Lower lobe of right lung (tissue), 2 donors: ENCODE data around the gene GATA5. TPM values are rescaled to one million over a fixed set of nuclear protein-coding genes. Genes with fewer than 3 reads are reported as not detected.

Experiments
- ATAC-seq, 2 donors: fragments of 200-7000 bp; cut with Tn5 transposase; one replicate each; pipeline ENCODE4 v1.9.1; 2020 to 2022; ENCODE audit warnings: mild to moderate bottlenecking in 2 of 2, moderate library complexity in 2 of 2
- DNase-seq: peaks from one replicate; pipeline ENCODE4 v3.0.0-alpha.2; 2020
- H3K27ac ChIP-seq: fragments of 200-600 bp; one replicate; pipeline ENCODE4 v1.8.0; 2022
- H3K27me3 ChIP-seq: fragments of 200-600 bp; one replicate; pipeline ENCODE4 v1.8.0; 2022; ENCODE audit warnings: low read depth
- H3K36me3 ChIP-seq: fragments of 200-600 bp; one replicate; pipeline ENCODE4 v1.8.0; 2022; ENCODE audit warnings: mild to moderate bottlenecking
- H3K4me1 ChIP-seq: fragments of 200-600 bp; one replicate; pipeline ENCODE4 v1.8.0; 2022
- H3K4me3 ChIP-seq: fragments of 200-600 bp; one replicate; pipeline ENCODE4 v1.8.0; 2022; ENCODE audit warnings: mild to moderate bottlenecking
- H3K9me3 ChIP-seq: fragments of 200-600 bp; one replicate; pipeline ENCODE4 v1.8.0; 2022
- intact Hi-C: fragments of 100-400 bp; cut with DNase I; formaldehyde crosslinking; loops from one replicate; pipeline ENCODE4 v1.11.0; 2022
- total RNA-seq: library from RNA; stranded (reverse); fragmentation: NEBNext Ultra II Directional; extraction: Animal tissue kit (Norgen Biotek cat#: 25700); gene quantifications from one replicate; pipeline ENCODE4 v1.2.1, GENCODE V29; 2021
- TF ChIP-seq, protein P1 (sequence below): fragments of 200-600 bp; IDR thresholded peaks from one replicate; pipeline ENCODE4 v1.8.0; 2022; ENCODE audit warnings: antibody characterized with exemption, mild to moderate bottlenecking
- donor health status: DM: no; HTN: yes; CAD: no; lungs with severe emphysema.

The GATA5 gene
- total RNA-seq, 1 donor from 2014 or later = 1.8 TPM

DNA sequence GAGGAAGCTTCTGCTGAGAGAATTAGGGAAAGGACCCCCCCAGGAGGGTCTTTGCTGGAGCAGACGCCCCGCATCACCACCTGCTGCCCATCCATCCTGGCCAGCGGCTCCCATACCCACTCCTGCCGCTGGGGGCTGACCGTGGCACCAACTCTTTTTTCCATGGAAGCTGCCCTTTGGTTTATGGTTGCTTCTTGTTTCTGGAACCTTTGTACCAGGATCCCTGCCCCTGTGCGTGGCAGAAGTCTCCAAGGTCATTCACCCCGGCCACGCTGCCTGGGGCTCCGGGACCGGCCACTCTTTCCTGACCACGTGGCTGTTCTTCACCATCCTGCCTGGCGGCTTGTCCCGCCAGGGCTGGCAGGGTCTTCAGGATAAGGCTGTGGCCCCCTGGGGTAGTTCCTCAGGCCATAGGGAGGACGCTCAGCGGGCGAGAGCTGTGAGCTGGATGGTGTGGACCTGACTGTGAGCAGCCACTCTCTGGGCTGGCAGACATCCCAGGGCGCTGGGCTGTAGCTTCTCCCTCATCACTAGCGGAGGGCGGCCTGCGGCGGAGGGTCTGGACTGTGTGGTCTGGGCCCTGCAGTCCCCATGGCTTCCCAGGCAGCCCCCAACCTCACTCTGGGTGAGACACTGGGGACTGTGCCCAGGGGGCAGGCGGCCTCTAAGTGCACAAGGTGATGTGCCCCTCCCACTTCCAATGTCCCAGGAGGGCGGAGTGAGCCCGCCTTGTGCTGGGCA lies 25.7 kb downstream of the GATA5 start:
- Histone ChIP-seq H3K9me3 (no peaks in the 10 kb centered on the region), H3K4me1 (no peaks in the 10 kb centered on the region), H3K27me3 (peaks cover 49% of the 10 kb centered on the region), H3K27ac (no peak overlapping the region), H3K36me3 (no peaks in the 10 kb centered on the region), H3K4me3 (no peak overlapping the region)
- intact Hi-C loops = no loop called here
- TF ChIP-seq, protein P1, sequence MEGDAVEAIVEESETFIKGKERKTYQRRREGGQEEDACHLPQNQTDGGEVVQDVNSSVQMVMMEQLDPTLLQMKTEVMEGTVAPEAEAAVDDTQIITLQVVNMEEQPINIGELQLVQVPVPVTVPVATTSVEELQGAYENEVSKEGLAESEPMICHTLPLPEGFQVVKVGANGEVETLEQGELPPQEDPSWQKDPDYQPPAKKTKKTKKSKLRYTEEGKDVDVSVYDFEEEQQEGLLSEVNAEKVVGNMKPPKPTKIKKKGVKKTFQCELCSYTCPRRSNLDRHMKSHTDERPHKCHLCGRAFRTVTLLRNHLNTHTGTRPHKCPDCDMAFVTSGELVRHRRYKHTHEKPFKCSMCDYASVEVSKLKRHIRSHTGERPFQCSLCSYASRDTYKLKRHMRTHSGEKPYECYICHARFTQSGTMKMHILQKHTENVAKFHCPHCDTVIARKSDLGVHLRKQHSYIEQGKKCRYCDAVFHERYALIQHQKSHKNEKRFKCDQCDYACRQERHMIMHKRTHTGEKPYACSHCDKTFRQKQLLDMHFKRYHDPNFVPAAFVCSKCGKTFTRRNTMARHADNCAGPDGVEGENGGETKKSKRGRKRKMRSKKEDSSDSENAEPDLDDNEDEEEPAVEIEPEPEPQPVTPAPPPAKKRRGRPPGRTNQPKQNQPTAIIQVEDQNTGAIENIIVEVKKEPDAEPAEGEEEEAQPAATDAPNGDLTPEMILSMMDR = no peak
- ATAC-seq (no peak), DNase-seq (no peak)

DNA sequence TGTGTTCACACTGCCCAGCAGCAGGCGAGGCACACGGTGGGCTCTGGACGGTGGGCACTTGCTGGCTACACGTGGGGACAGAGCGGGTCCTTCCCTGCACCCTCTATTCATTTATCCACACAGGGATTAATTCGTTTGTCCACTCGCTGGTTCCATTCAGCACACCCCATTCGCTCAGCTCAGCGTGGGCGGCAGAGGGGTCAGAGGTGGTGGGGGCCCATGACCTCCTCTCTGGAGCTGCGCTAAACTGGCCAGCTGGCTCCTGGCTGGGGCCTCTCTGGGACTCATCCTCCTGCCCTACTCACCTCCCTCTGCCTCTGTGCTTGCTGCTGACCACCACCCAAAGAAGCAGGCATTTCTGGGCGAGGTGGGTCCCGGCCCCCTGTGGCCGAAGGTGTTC lies 27.0 kb downstream of the GATA5 start:
- H3K27ac ChIP-seq = no peak overlapping the region
- no peak overlapping the region for H3K4me3 ChIP-seq
- DNase-seq (no peak), ATAC-seq (no peak)
- H3K27me3 ChIP-seq = peaks cover 37% of the 10 kb centered on the region
- intact Hi-C loops = no loop called here
- H3K36me3 ChIP-seq = no peaks in the 10 kb centered on the region
- H3K9me3 ChIP-seq = no peaks in the 10 kb centered on the region
- TF ChIP-seq, protein P1 = no peak
- H3K4me1 ChIP-seq = no peaks in the 10 kb centered on the region

DNA sequence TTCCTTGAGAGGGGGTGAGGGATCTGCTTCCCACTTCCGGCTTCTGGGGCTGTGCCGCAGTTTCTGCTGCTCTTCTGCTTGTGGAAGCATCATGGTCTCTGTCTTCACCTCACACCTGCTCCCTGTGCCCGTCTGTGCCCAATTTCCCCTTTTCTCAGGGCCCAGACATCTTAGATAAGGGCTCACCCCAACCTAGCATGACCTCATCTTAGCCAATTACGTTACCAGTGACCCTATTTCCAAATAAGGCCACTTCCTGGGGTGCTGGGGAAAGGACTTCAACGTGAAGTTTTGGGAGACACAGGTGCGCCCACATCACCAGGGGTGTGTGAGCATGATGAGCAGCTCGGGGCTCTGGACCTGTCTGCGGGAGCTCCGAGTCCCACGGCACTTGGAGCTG lies 27.8 kb downstream of the GATA5 start:
- peaks cover 33% of the 10 kb centered on the region for H3K27me3 ChIP-seq
- H3K36me3 ChIP-seq = no peaks in the 10 kb centered on the region
- no peak overlapping the region for H3K4me3 ChIP-seq
- H3K9me3 ChIP-seq = no peaks in the 10 kb centered on the region
- no peak overlapping the region for H3K27ac ChIP-seq
- ATAC-seq = no peak
- H3K4me1 ChIP-seq = no peaks in the 10 kb centered on the region
- TF ChIP-seq, protein P1 = no peak
- intact Hi-C loops = no loop called here
- no peak for DNase-seq

DNA sequence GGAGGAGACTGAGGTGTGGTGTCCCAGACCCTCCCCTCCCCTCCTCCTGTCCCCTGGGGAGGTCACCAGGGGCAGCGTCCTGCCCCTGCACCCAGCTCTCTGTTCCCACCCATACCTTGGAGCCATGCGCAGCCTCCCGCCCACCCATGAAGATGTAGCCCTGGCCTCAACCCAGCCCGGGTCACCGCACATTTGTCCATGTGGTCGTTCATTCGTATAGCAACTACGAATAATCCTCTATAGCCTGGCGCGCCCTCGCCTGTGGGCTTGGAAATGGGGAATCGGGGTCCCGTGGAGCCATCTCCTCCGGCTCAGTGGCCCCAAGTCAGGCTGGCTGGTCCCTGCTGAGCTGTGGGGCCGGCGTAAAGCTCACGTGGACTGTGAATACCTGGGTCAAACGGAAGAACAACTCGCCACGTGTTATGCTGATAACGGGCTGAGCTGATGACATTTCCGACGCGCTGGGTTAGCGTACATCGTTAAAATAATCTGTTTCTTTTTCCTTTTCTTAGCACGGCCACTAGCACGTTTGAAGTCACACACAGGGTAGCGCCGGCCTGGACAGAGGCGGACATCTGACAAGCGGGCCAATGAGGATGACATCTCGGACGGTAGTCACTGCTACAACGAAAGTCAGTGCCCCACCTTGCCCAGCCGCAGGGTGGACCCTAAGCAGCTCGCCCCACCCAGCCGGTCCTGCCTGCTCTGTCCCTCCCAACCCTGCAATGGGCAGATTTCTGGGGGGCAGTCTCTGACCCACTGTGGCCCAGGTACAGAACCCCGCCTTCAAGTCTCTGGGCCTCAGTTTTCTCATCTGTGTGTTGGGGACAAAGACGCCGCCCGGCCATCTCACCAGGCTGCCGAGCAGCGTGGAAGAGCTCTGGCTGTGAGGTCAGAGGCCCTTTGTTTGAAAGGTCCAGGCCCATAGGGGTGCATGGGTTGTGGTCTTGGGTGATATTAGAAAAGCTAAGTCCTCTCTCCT lies 28.6 kb downstream of the GATA5 start:
- DNase-seq = no peak
- H3K4me1 ChIP-seq = no peaks in the 10 kb centered on the region
- H3K9me3 ChIP-seq = no peaks in the 10 kb centered on the region
- TF ChIP-seq, protein P1 = no peak
- peaks cover 27% of the 10 kb centered on the region for H3K27me3 ChIP-seq
- H3K36me3 ChIP-seq = no peaks in the 10 kb centered on the region
- no peak for ATAC-seq
- intact Hi-C loops = no loop called here
- no peak overlapping the region for H3K27ac ChIP-seq
- no peak overlapping the region for H3K4me3 ChIP-seq

DNA sequence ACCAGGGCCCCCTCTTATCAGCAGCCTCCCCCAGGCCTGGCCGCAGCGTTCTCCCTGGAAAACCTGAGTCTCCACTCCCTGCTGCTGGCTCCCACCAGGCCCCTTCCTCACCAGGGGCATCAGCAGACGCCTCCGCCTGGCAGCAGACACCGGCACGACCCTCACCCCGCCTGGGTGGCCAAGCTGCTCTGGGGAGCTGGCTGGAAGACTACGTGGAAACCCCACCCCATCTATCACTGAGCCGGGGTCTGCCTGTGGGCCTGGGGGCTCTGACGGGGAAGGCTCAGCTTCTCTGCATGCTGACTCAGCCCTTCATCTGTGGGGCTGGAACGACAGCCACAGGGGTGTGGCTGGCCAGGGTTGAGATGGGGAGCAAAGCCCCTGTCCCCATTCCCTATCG lies 29.3 kb downstream of the GATA5 start:
- ATAC-seq = no peak
- no peaks in the 10 kb centered on the region for H3K36me3 ChIP-seq
- H3K4me1 ChIP-seq = no peaks in the 10 kb centered on the region
- intact Hi-C loops = no loop called here
- TF ChIP-seq, protein P1 = no peak
- no peaks in the 10 kb centered on the region for H3K9me3 ChIP-seq
- peaks cover 27% of the 10 kb centered on the region for H3K27me3 ChIP-seq
- H3K4me3 ChIP-seq = no peak overlapping the region
- no peak overlapping the region for H3K27ac ChIP-seq
- DNase-seq = no peak
